GM12891 (cell line): ENCODE results near the gene PCGF3.

Experiments
- DNase-seq: peaks from one replicate; pipeline ENCODE4 v3.0.0; 2011; ENCODE audit warnings: low spot score; ENCODE audit not compliant: insufficient read length
- FAIRE-seq: peaks from 2 replicates; lab custom pipeline; 2011; peaks lifted over from hg19 to GRCh38; lab: Jason Lieb, UNC
- PAX5 ChIP-seq: IDR thresholded peaks from 2 replicates; pipeline ENCODE4 v1.6.1; 2011; ENCODE audit warnings: low read length, moderate library complexity, mild to moderate bottlenecking; ENCODE audit not compliant: insufficient read depth, severe bottlenecking
- POLR2A ChIP-seq: IDR thresholded peaks from 2 replicates; pipeline ENCODE4 v1.6.1; 2011; ENCODE audit warnings: low read depth, low read length, control low read depth
- POLR2AphosphoS5 ChIP-seq: IDR thresholded peaks from 2 replicates; pipeline ENCODE4 v1.6.1; 2011; ENCODE audit warnings: low read depth, low read length, control low read depth
- POU2F2 ChIP-seq: IDR thresholded peaks from 2 replicates; pipeline ENCODE4 v1.6.1; 2011; ENCODE audit warnings: low read depth, mild to moderate bottlenecking, control low read depth, low read length, moderate library complexity
- SPI1 ChIP-seq: IDR thresholded peaks from 2 replicates; pipeline ENCODE4 v1.6.1; 2011; ENCODE audit warnings: low read depth, low read length, control low read depth
- TAF1 ChIP-seq: IDR thresholded peaks from 2 replicates; pipeline ENCODE4 v1.6.1; 2011; ENCODE audit warnings: low read depth, low read length, control low read depth

PCGF3 gene

DNA sequence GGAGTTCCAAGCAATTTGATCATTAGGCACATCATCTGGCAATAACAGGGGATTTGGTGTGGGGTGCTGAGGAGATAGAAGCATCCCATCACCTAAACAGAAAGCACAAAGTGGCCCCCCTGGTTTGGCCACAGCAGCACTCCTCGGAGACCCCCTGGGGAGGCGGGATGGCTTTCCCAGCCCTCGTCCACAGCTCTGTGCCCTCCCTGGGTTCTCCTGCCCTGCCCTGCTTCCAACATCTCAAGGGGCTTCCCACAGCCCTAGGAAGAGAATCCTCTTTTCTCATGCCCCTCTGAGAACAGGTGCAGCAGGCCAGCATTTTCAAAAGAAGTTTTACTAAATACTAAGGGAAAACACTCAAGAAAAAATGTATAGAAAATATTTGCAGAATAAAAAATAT lies 44.4 kb upstream of the PCGF3 start:
- no peak for FAIRE-seq
- no peak for TF ChIP-seq POLR2AphosphoS5
- TF ChIP-seq SPI1 = no peak
- no peak for TF ChIP-seq POLR2A
- no peak for TF ChIP-seq TAF1
- no peak for TF ChIP-seq POU2F2
- no peak for TF ChIP-seq PAX5
- no peak for DNase-seq

DNA sequence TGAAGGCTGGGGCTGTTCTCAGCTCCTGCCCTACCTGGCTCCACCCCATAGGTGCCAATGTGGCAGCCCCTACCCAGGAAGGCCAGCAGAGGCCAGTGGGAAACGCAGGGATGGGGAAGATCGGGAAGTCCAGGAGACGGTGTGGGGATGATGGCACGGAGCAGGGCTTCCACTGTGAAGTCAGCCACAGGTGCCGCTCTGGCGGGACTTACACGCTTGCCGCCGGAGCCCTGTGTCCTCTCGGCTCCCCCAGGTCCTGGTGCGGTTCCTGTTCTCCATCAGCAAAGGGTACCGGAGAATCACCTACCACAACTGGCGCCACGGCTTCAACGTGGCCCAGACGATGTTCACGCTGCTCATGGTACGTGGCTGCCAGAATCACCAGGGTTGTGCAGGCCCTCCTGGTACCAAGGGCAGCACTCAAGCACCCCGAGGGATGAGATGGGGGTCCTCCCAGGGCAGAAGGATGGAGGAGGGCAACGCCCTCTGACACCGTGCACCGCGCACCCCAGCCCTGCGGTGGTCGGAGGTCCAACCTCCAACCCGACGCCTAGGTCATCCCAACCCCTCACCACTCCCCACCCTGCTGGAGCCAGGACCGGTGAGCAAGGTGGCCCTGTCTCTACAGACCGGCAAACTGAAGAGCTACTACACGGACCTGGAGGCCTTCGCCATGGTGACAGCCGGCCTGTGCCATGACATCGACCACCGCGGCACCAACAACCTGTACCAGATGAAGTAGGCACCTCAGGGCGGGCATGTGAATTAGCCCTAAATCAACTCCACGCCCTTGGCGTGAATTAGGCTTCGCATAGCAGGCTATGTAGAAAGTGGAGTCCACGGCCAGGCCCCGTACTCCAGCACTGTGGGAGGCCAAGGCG lies 43.5 kb upstream of the PCGF3 start:
- DNase-seq (no peak), FAIRE-seq (no peak)
- TF ChIP-seq TAF1 (no peak), POU2F2 (no peak), SPI1 (no peak), PAX5 (no peak), POLR2A (no peak), POLR2AphosphoS5 (no peak)

DNA sequence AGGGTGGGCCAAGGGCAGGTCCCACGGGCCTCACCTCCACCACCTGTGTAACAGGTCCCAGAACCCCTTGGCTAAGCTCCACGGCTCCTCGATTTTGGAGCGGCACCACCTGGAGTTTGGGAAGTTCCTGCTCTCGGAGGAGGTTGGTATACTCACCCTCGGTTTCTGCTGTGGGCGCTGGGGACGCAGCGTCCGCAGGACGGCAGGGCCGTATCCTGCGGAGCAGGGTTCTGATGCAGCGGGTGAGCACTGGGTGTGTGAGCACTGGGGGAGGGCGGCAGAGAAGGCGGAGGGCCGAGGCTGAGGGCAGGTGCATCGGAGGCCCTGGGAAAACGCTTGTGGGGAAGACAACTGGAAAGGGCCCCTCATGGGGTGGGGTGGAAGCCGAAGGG lies 42.6 kb upstream of the PCGF3 start:
- DNase-seq = no peak
- TF ChIP-seq POLR2AphosphoS5 = no peak
- no peak for TF ChIP-seq POLR2A
- no peak for TF ChIP-seq TAF1
- no peak for TF ChIP-seq SPI1
- no peak for TF ChIP-seq POU2F2
- TF ChIP-seq PAX5 = no peak
- no peak for FAIRE-seq

DNA sequence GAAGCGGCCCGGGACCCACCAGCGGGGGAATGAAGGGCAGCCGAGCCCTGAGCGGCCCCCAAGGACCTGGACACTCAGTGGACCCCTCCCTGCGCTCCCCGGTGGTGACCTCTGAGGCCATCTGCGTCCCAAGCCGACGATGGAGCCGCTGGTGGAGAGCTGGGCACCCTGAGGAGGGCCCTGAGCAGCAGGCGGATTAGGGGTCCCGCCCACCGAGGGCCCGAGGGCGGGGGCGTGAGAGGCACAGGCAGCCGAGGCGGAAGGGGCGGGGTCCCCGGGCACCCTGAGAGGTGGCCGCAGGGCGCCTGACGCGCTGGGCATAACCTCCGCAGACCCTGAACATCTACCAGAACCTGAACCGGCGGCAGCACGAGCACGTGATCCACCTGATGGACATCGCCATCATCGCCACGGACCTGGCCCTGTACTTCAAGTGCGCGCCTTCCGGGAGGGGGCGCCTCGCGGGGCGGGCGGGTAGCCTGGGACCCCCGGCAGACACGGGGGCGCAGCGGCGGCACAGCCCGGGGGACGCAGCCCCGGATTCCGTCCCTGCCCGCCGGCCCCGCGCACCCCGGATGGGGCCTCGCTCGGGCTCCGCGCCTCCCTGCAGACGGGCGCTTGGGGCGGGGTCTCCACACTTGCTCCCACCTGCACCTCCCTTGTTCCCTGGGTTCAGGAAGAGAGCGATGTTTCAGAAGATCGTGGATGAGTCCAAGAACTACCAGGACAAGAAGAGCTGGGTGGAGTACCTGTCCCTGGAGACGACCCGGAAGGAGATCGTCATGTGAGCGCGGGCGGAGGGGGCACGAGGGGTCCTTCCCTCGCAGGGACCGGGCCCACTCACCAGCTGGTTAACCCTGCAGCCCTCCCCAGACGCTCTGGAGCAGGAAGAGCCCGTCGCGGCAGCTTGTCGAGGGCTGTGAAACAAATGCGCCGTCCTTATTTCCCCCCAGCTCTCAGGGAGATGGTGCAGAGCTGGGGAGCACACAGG lies 41.9 kb upstream of the PCGF3 start:
- TF ChIP-seq POU2F2 (0 out of 2 replicates have a peak, but pooled peaks have one; percentile 24), POLR2AphosphoS5 (0 out of 2 replicates have a peak, but pooled peaks have one; percentile 20), POLR2A (no peak; the same call in 1 of the 2 replicates)
- DNase-seq = peak; percentile 91
- FAIRE-seq = peak; percentile 90

DNA sequence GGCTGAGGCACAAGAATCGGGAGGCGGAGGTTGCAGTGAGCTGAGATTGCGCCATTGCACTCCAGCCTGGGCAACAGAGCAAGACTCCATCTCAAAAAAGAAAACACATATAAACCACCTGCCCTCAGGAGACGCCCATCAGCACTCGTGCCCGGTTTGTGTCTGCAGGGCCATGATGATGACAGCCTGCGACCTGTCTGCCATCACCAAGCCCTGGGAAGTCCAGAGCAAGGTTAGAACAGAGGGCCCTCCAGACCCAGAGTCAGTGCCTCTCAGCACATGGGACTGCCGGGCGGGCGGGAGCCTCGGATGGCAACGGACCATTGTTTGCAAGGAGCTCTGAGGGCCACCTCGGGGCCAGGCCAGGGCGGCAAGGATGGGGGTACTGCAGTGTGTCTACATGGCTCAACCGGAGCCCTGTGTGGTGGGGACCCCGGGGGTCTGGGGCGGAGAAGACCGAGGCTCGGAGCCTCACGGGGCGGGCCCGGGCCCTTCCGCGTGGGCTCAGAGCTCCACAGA lies 40.9 kb upstream of the PCGF3 start:
- TF ChIP-seq SPI1 = no peak
- FAIRE-seq (no peak), DNase-seq (no peak)

DNA sequence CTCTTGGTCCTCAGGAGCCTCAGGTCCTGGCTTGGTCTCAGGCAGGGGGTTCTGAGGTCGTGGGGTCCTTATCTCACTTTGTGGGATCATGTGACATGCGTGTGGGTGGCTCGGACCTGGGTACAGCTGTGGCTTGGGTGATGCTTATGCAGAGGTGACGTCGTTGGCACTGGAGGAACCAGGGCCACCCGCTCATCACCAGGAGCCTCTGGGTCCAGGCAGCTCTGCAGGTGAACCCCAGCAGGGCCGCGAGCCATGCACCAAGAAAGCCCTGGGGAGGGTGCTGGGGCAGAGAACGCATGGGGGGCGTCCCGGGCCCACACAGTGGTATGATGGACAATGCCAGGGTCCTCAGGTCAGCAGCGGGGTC lies 40.3 kb upstream of the PCGF3 start:
- FAIRE-seq = no peak
- TF ChIP-seq POU2F2 = no peak
- TF ChIP-seq POLR2A = no peak
- no peak for TF ChIP-seq POLR2AphosphoS5
- no peak for TF ChIP-seq SPI1
- no peak for TF ChIP-seq PAX5
- TF ChIP-seq TAF1 = no peak

DNA sequence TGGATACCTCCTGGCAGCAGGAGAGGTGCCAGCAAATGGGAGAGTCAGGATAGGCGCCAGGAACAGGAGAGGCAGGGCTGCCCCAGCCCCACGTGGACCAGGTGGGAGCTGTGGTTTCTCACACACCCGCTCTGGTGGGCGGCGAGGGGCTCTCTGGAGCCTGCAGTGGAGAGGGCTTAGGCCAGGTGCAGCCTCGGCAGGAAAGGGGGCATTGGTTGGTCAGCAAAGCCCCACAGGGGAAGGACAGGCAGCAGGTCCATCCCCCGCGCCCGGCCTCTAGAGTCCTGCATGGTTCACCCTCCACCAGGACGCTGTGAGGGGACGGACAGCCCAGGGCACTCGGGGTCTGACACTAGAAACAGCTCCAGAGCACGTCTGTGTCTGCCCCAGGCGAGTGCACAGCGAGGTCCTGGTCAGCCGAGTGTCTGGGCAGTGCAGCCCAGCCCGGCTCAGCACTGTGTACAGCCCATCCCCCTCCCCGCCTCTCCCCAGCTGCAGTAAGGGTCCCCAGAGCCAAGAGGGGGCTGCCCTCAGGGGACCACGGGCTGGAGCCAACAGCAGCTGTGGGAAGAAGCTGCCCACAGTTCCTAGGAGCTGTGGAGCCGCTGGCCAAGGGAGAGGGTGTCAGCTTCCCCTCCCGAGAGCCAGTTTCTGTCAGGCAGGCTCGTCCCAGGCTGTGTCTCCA lies 39.7 kb upstream of the PCGF3 start:
- no peak for FAIRE-seq
- DNase-seq = no peak
- TF ChIP-seq POU2F2 = no peak

More for the DNA sequence above, 40.3 kb upstream of the PCGF3 start:
- DNase-seq = no peak

DNA sequence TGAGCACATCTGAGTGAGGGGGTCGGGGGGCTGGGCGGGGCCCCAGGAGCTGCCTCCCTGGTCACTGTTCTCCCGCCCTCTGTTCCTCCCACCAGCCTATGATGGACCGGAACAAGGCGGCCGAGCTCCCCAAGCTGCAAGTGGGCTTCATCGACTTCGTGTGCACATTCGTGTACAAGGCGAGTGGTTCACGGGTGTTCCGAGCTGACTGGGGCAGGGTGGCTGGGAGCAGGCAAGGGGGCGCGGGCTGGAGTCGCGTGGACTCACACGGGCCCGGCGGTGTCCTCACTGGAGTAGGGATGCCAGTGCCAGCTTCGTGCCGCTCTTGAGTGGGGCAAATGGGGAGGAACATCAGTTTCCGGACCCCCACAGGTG lies 39.2 kb upstream of the PCGF3 start:
- FAIRE-seq (no peak), DNase-seq (no peak)
- no peak for TF ChIP-seq POLR2AphosphoS5
- TF ChIP-seq PAX5 = no peak
- TF ChIP-seq SPI1 = no peak
- no peak for TF ChIP-seq POU2F2
- TF ChIP-seq POLR2A = no peak
- TF ChIP-seq TAF1 = no peak

DNA sequence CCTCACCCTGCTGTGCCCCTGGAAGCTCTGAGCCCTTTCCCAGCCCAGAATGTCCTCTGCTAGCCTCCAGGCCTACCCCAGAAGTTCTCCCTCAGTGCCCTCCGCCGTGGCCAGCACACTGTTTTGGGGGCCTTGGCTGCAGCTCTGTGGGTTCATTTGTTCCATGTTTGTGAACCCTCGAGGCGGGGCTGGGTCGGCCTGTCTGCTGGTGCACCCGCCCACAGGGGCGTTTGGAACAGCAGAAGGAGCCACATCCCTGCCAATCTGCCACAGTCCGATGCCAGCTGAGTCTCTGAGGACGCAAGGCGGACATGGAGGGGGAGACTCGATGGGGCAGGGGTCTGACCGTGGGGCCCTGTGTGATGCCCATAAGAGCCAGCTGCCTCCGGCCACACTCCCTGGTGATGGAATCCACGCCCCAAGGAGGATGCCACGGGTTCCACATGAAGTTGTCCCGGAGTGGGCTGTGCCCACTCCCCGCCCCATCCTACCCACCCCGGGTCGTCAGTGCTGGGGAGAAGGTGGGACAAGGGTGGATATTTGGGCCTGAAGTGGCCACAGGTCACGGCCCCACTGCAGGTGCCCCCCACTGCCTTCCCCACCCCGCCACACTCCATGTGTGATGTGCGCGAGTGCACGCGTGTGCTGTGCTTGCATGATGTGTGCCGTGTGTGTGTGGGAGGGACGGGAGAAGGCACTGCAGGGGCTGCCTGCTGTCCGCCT lies 38.6 kb upstream of the PCGF3 start:
- no peak for TF ChIP-seq POLR2A
- TF ChIP-seq POLR2AphosphoS5 = no peak
- TF ChIP-seq PAX5 = no peak
- TF ChIP-seq SPI1 = no peak
- TF ChIP-seq TAF1 = no peak
- TF ChIP-seq POU2F2 = no peak
- DNase-seq = no peak
- no peak for FAIRE-seq
